Smooth muscle cell (in vitro differentiated cells): Measurements from ENCODE around the gene PHLPP1. TPM values are rescaled to one million over a fixed set of nuclear protein-coding genes. Genes with fewer than 3 reads are reported as not detected.
A peak's percentile ranks its signal among the peaks of the same experiment; 100 is the strongest.

Experiments
- DNase-seq: peaks from one replicate; lab custom pipeline; 2025; ENCODE audit not compliant: unreplicated experiment; lab: John Stamatoyannopoulos, UW
- H2AFZ ChIP-seq: fragments of 200-600 bp; sonication (generic); 2 replicates; pipeline ENCODE4 v1.6.0; 2016; ENCODE audit warnings: antibody characterized with exemption, low read depth, mild to moderate bottlenecking
- H3F3A ChIP-seq: fragments of 200-600 bp; sonication (generic); 2 replicates; pipeline ENCODE4 v1.6.0; 2017; ENCODE audit warnings: antibody characterized with exemption, low read depth
- H3K27ac ChIP-seq: fragments of 200-600 bp; sonication (generic); 2 replicates; pipeline ENCODE4 v1.5.1; 2016; ENCODE audit warnings: low read depth, mild to moderate bottlenecking
- H3K27me3 ChIP-seq: fragments of 200-600 bp; sonication (generic); 2 replicates; pipeline ENCODE4 v1.6.1; 2016; ENCODE audit warnings: low read depth, mild to moderate bottlenecking
- H3K36me3 ChIP-seq: fragments of 200-600 bp; sonication (generic); 2 replicates; pipeline ENCODE4 v1.5.1; 2016; ENCODE audit warnings: low read depth
- H3K4me1 ChIP-seq: fragments of 200-600 bp; sonication (generic); 2 replicates; pipeline ENCODE4 v1.5.1; 2016; ENCODE audit warnings: low read depth
- H3K4me2 ChIP-seq: fragments of 200-600 bp; sonication (generic); 2 replicates; pipeline ENCODE4 v1.6.0; 2016; ENCODE audit warnings: mild to moderate bottlenecking
- H3K4me3 ChIP-seq: fragments of 200-600 bp; sonication (generic); 2 replicates; pipeline ENCODE4 v1.5.1; 2016; ENCODE audit warnings: mild to moderate bottlenecking
- H3K79me2 ChIP-seq: fragments of 200-600 bp; sonication (generic); 2 replicates; pipeline ENCODE4 v1.6.0; 2016; ENCODE audit warnings: low read depth, mild to moderate bottlenecking
- H3K9ac ChIP-seq: fragments of 200-600 bp; sonication (generic); 2 replicates; pipeline ENCODE4 v1.6.0; 2016; ENCODE audit warnings: low read depth
- H3K9me3 ChIP-seq: fragments of 200-600 bp; sonication (generic); replicated peaks from 2 replicates; pipeline ENCODE4 v1.5.1; 2016; ENCODE audit warnings: low read depth
- H4K20me1 ChIP-seq: fragments of 200-600 bp; sonication (generic); 2 replicates; pipeline ENCODE4 v1.6.0; 2016; ENCODE audit warnings: low read depth
- CTCF ChIP-seq: fragments of 200-600 bp; sonication (generic); IDR thresholded peaks from 2 replicates; pipeline ENCODE4 v1.5.1; 2017; ENCODE audit warnings: borderline replicate concordance, mild to moderate bottlenecking, antibody characterized with exemption; ENCODE audit not compliant: insufficient read depth, poor library complexity, severe bottlenecking
- WGBS: methylation state at CpG from one replicate; pipeline ENCODE4 v1.1.7; 2016; ENCODE audit warnings: low lambda C conversion rate; 5-methylcytosine and 5-hydroxymethylcytosine counted together
- polyA plus RNA-seq: library from polyadenylated mRNA; unstranded; fragments of >200 nt; fragmentation: Nextera tagmentation; extraction: Ambion mirVana; gene quantifications from 2 replicates; pipeline ENCODE4 v1.2.1, GENCODE V29; 2016
- total RNA-seq: library from RNA; depleted of rRNA; stranded (reverse); fragments of >200 nt; gene quantifications from 2 replicates; pipeline ENCODE4 v1.2.3, GENCODE V29; 2014

The PHLPP1 gene
- total and polyA plus RNA-seq, 2 experiments from 2014 or later: 1.1 to 4.3 TPM

GRCh38 chr18:62876111-62876510, 160.8 kb downstream of the PHLPP1 start:
- no peak for TF ChIP-seq CTCF
- WGBS: 90% methylated on average over 4 of the region's 4 CpGs
- no peak overlapping the region for H3K4me2 ChIP-seq

DNA sequence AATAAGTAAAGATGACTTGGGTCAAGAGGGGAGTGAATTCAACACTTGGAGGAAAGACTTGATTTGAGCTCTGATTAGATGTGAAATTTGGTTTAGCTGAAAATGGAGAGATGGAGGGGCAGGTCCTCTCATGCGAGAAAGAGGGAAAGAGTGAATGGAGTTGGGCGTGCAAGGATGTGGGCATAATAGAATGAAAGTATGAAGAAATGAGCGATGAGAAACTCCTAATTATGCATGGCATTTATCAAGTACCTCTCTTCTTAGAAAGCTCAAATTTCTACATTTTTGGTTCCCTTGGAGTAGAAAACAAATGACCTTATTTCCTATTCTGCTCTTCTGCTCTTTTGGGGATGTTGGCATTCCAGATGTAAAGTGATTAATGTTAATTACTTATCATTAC, 161.5 kb downstream of the PHLPP1 start:
- no peak overlapping the region for H3K4me3 ChIP-seq
- peak overlapping the region; percentile 62 for H3K4me2 ChIP-seq
- no peak overlapping the region for H3K9ac ChIP-seq
- H3F3A ChIP-seq: no peaks in the 10 kb centered on the region
- peaks cover 20% of the 10 kb centered on the region for H3K4me1 ChIP-seq
- H3K27me3 ChIP-seq: no peaks in the 10 kb centered on the region
- no peak for DNase-seq
- no peak for TF ChIP-seq CTCF
- no peaks in the 10 kb centered on the region for H4K20me1 ChIP-seq
- 66% methylated on average over 3 of the region's 3 CpGs for WGBS
- no peak overlapping the region for H3K27ac ChIP-seq
- no peaks in the 10 kb centered on the region for H3K9me3 ChIP-seq
- H3K79me2 ChIP-seq: no peaks in the 10 kb centered on the region
- no peak overlapping the region for H2AFZ ChIP-seq
- H3K36me3 ChIP-seq: no peaks in the 10 kb centered on the region

More at GRCh38 chr18:62876111-62876510, 160.8 kb downstream of the PHLPP1 start:
- no peaks in the 10 kb centered on the region for H3K36me3 ChIP-seq
- H3K4me3 ChIP-seq: no peak overlapping the region
- H3K27me3 ChIP-seq: no peaks in the 10 kb centered on the region
- H4K20me1 ChIP-seq: no peaks in the 10 kb centered on the region
- peaks cover 20% of the 10 kb centered on the region for H3K4me1 ChIP-seq
- no peak for DNase-seq
- no peak overlapping the region for H3K9ac ChIP-seq
- H2AFZ ChIP-seq: no peak overlapping the region
- H3K79me2 ChIP-seq: no peaks in the 10 kb centered on the region
- no peaks in the 10 kb centered on the region for H3F3A ChIP-seq
- H3K27ac ChIP-seq: no peak overlapping the region
- no peaks in the 10 kb centered on the region for H3K9me3 ChIP-seq

GRCh38 chr18:62877411-62878221, 162.3 kb downstream of the PHLPP1 start:
- 23% methylated on average over 6 of the region's 6 CpGs for WGBS
- no peak for TF ChIP-seq CTCF
- Histone ChIP-seq H3F3A (no peaks in the 10 kb centered on the region), H3K36me3 (no peaks in the 10 kb centered on the region), H3K79me2 (no peaks in the 10 kb centered on the region), H2AFZ (no peak overlapping the region), H3K27ac (no peak overlapping the region), H3K9ac (no peak overlapping the region), H3K9me3 (no peaks in the 10 kb centered on the region), H3K4me3 (no peak overlapping the region), H3K27me3 (no peaks in the 10 kb centered on the region), H3K4me1 (peaks cover 20% of the 10 kb centered on the region), H4K20me1 (no peaks in the 10 kb centered on the region), H3K4me2 (peak overlapping the region; percentile 62)
- DNase-seq: no peak

- H3K4me2 ChIP-seq: no peak overlapping the region
Observed at GRCh38 chr18:62878305-62878704, 163.0 kb downstream of the PHLPP1 start.

More at GRCh38 chr18:62878305-62878704, 163.0 kb downstream of the PHLPP1 start:
- Histone ChIP-seq H4K20me1 (no peaks in the 10 kb centered on the region), H3K36me3 (no peaks in the 10 kb centered on the region), H3K9ac (no peak overlapping the region), H3K4me1 (peaks cover 23% of the 10 kb centered on the region), H2AFZ (no peak overlapping the region), H3K27me3 (no peaks in the 10 kb centered on the region), H3K9me3 (no peaks in the 10 kb centered on the region), H3F3A (no peaks in the 10 kb centered on the region), H3K4me3 (no peak overlapping the region), H3K79me2 (no peaks in the 10 kb centered on the region), H3K27ac (no peak overlapping the region)
- TF ChIP-seq CTCF: no peak
- 91% methylated on average over 3 of the region's 3 CpGs for WGBS
- no peak for DNase-seq
